HEK293 (cell line): ENCODE results near the gene FBXO33.

Source experiments
- CTCF ChIP-seq: fragments of 450-650 bp; formaldehyde crosslinking; IDR thresholded peaks from 2 replicates; pipeline ENCODE4 v1.5.1; 2016; ENCODE audit warnings: missing biosample characterization, missing genetic modification characterization
- ZBTB26 ChIP-seq: fragments of 450-650 bp; formaldehyde crosslinking; optimal IDR thresholded peaks from 2 replicates; pipeline ENCODE3; 2016; ENCODE audit warnings: missing biosample characterization, mild to moderate bottlenecking, missing genetic modification characterization
- ZBTB48 ChIP-seq: fragments of 450-650 bp; formaldehyde crosslinking; IDR thresholded peaks from 2 replicates; pipeline ENCODE4 v1.5.1; 2016; ENCODE audit warnings: missing biosample characterization, missing genetic modification characterization
- ZNF2 ChIP-seq: fragments of 450-650 bp; formaldehyde crosslinking; IDR thresholded peaks from 2 replicates; pipeline ENCODE4 v1.5.1; 2016; ENCODE audit warnings: missing biosample characterization, missing genetic modification characterization
- ZNF274 ChIP-seq, 2 experiments: fragments of 200-500 bp in 1 of 2; fragments of 450-650 bp in 1 of 2; sonication (Bioruptor generic) in 1 of 2; formaldehyde crosslinking in 1 of 2; IDR thresholded peaks; 2 replicates each; pipeline versions ENCODE4 v1.5.1 to v1.6.1; 2014 to 2016; ENCODE audit warnings: borderline replicate concordance in 1 of 2, inconsistent platforms in 1 of 2, low read length in 1 of 2, missing biosample characterization in 1 of 2, missing genetic modification characterization in 1 of 2
- ZNF398 ChIP-seq: fragments of 450-650 bp; formaldehyde crosslinking; IDR thresholded peaks from 2 replicates; pipeline ENCODE4 v1.5.1; 2017; ENCODE audit warnings: missing biosample characterization, missing genetic modification characterization
- ZNF423 ChIP-seq: fragments of 450-650 bp; formaldehyde crosslinking; IDR thresholded peaks from 2 replicates; pipeline ENCODE4 v1.5.1; 2016; ENCODE audit warnings: missing biosample characterization, missing genetic modification characterization
- ZNF654 ChIP-seq: fragments of 450-650 bp; formaldehyde crosslinking; IDR thresholded peaks from 2 replicates; pipeline ENCODE4 v1.5.1; 2016; ENCODE audit warnings: low read depth, missing biosample characterization, missing genetic modification characterization

- no peak for TF ChIP-seq CTCF (tag by site-specific recombination)
- no peak for TF ChIP-seq ZNF654 (tag by site-specific recombination)
- TF ChIP-seq ZNF398 (tag by site-specific recombination) = no peak
- TF ChIP-seq ZNF423 (tag by site-specific recombination) = no peak
- TF ChIP-seq ZNF2 (tag by site-specific recombination) = no peak
- TF ChIP-seq ZNF274 (IDR thresholded peaks at IDR 0.05; ENCODE audit: low read length) = no peak
- no peak for TF ChIP-seq ZNF274 (tag by site-specific recombination; IDR thresholded peaks at IDR 0.05; ENCODE audit: borderline replicate concordance)
- TF ChIP-seq ZBTB26 (tag by site-specific recombination) = no peak
- no peak for TF ChIP-seq ZBTB48 (tag by site-specific recombination)
Observed at GRCh38 chr14:39434401-39434800, 2.2 kb upstream of the FBXO33 start.
